Activated effector memory CD4-positive, alpha-beta T cell treated with Interleukin-2 at 50 U/mL for 16 hours (primary cell): ENCODE results near the gene LDLRAD3.

Source experiments
- DNase-seq: peaks from one replicate; pipeline ENCODE4 v3.0.0-alpha.2; 2020

The LDLRAD3 gene

DNA sequence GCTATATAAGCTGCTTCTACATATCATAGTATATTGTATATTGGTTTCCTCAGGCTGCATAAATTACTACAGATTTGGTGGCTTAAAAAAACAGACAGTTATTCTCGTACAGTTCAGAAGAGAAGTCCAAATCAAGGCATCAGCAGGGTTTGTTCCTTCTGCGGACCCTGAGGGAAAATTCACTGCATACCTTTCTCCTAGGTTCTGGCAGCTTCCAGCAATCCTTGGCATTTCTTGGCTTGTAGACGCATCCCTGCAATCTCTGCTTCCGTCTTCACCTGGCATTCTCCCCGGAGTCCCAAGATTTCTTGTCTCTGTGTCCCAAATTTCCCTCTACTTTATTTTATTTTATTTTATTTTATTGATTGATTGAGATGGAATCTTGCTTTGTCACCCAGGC lies 202.6 kb downstream of the LDLRAD3 start:
- no peak for DNase-seq

DNA sequence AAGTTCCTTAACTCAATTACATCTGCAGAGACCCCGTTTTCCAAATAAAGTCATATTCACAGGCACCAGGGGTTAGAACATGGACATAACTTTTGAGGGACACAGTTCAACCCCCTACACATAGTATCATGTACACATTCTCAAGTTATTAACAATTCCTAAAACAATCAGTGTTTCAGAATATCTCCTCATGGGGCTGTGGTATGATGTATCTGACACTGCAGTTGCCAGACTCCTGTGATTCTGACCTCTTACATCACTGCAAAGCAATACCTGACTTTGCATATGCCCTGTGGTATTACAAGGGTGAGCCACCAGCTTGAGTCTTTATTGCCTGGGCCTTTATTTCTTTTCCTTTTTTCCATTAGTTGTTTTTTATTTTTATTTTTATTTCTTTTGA lies 203.6 kb downstream of the LDLRAD3 start:
- DNase-seq, result no peak

- DNase-seq, result no peak
These were observed 204.8 kb downstream of the LDLRAD3 start for GRCh38 chr11:36148701-36149100.

DNA sequence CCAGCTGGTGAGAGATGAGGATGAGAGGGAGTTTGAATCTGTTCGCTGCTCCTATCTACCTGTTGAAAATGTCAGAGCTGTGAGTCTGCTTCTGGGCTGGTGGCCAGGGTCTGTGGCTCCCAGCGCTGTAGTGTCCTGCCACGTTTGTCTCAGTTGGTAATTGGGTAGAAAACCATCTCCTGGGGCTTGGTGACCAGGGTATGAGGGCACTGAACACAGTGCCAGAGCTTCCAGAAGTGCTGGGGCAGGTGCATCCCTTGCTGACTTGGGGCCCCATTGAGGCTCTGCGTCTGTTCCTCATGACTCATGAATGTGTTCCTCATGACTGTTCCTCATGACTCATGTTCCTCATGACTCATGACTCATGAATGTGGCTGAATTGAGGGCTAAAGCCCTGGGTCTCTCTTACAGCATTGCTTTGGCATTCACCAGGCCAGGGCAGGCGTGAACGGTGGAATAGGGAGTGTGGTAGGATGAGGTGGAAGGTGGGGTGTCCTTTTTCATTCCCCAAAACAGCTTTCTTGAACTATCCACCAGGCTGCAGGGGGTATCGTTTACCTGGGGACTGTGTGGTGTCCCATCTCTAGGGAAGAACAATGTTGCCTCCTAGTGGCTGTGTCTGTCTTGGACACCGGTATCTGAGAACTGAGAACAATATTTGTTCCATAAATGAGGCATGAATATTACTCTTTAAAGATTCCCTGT lies 205.8 kb downstream of the LDLRAD3 start:
- DNase-seq, result no peak

DNA sequence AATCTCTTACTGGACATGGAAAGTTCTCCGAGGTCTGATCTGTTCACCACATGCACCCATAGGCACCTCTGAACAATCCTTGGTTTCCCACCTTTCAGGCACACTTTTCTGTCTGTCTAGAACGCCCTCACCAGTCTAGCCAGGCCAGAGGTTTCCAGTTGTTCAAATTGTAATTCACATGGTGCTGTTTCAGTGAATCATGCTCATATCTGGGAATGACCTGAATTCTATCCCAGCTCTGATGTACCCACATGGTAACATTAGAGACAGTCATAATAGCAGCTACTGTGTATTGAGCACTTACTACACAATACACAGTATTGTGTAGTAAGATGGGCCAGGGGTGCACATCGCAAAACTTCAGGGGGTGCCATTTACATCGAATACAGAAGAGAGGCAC lies 207.1 kb downstream of the LDLRAD3 start:
- no peak for DNase-seq

GRCh38 chr11:36151933-36152580 lies 208.2 kb downstream of the LDLRAD3 start:
- DNase-seq, result no peak

- no peak for DNase-seq
These were observed 209.7 kb downstream of the LDLRAD3 start for GRCh38 chr11:36153551-36153950.

- DNase-seq, result no peak
These were observed 211.3 kb downstream of the LDLRAD3 start for GRCh38 chr11:36155124-36155561.

GRCh38 chr11:36155770-36156160 lies 211.9 kb downstream of the LDLRAD3 start:
- DNase-seq, result no peak

DNA sequence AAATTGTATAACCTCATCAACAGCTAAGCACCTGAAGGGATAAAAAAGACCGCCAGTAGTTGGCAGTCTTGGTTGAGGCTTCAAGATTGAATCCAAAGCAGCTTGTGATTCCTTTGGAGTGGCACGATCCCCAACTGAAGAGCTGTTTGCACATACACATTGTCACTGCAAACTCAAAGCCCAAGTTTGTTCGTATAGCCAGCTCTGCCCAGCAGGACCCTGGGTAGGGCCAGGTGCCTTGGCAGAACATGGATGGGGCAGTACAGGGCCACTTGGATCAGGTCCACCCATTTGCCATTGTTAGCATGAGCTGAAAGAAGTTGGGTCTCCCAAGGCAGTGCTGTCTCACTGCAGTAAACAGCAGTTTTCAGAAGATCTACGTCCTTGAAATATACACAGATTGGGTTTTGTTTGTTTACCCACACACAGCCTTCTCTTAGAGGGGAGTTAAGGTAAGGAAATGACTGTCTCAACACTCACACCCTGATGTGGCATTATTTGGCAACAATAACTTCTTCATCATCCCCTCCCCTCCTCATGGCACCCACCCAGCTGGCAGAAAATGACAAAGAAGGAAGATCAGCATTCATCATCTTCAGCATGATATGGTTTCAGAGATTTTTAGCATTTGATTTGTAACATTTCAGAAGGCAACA lies 212.4 kb downstream of the LDLRAD3 start:
- no peak for DNase-seq

DNA sequence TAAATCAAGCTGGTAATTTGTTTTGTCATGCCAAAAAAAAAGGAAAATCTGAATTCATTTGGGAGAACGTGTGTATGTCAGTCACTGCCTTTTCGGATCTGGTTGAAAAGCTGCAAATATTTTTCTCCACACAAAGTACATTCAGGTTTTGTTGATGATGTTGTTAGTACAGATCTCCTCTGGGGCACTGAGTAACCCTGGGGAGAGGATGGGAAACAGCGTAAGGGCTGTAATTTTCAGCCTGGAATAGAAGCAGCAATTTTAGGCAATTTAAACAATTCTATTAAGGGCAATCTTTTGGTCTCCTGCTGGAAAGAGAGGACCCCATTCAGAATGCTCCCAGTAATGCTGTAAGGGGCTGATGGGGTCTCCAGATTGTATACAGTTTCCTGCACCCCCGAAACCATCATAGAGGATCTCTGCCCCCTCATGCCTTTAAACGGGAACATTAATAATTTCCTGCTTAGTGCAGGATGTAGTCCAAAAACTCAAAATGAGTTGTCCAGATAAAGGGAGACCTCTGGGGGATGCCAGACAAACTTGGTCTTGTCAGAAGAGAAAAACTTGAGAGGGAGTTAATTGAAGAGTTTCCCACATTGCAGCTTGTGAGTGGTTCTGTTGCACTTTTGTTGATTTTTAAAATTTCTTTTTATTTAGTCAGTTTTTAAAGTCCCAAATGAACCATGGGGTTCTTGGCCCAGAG lies 213.1 kb downstream of the LDLRAD3 start:
- DNase-seq, result no peak

DNA sequence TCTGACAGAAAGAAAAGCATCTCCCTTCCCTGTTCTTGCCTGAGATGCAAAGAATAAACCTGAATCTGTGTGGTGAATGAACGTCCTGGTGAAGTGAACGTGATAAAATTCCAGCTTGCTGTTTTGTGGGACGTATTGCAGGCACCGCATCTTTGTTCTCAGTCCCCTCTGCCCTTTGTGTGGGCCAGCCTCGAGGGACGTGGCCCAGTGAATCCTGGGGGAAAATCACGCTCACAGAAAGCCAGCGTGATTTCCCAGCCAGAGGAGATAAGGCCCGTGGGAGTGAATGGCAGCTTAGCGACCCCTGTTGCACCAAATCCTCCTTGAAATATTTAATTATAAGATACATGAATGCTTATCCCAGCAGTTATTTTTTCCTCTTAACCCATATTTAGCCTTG lies 216.2 kb downstream of the LDLRAD3 start:
- no peak for DNase-seq

DNA sequence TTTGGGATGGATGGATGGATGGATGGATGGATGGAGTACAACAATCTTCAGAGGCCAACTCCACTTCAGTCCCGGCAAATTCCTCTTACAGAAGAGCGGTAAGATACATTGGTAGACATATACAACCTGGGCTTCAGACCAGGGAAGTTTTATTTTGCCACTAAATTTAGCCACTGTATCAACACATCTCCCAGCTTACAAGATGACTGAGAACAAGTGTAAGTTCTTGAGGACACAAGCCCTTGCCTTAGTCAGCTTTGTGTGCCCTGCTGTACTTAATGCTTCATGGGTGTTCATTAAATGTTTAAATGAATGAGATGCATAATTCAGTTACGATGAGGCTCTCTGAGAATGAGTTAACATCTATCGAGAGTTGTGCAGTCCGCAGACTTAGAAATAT lies 217.7 kb downstream of the LDLRAD3 start:
- no peak for DNase-seq

DNA sequence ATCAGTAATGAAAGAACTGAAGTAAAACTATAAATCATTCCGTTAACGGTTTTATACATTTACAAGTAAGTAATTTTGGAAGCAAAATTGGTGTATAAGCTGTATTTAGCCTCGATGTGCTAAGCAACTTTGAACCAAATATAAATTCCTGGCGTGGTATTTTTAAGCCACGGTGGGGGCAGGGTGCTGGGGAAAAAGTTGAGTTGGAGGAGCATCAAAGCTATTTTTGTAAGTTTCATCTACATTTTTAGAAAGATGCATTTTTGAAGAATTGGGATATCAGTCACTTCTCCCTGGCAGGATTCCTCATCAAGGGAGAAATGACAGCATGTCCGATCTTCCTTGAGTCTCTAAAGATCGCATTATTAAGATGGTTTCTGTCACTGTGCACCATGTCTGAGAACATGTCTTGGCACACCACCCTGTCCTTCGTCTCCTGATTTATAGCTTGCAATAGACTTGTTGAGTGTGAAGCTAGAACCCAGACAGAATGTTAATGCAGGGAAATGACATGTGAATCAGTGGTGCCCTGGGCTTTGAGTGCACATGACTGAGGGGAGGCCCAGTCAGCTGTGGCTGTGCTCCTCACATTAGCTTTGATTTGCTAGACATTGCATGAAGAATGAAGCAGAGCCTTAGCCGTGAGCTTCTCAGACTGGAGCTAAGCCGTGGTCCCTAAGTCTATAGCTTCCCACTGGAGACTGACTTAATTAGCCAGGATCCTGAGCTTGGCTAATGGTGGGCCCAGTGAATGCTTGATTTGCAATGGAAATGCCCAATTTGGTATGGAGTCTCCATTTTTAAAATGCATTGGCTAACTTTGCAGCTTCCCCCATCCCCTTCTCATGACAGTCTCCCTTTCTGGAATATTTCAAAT lies 218.4 kb downstream of the LDLRAD3 start:
- no peak for DNase-seq

GRCh38 chr11:36162883-36163434 lies 219.1 kb downstream of the LDLRAD3 start:
- no peak for DNase-seq

GRCh38 chr11:36164506-36165250 lies 220.8 kb downstream of the LDLRAD3 start:
- DNase-seq, result no peak

DNA sequence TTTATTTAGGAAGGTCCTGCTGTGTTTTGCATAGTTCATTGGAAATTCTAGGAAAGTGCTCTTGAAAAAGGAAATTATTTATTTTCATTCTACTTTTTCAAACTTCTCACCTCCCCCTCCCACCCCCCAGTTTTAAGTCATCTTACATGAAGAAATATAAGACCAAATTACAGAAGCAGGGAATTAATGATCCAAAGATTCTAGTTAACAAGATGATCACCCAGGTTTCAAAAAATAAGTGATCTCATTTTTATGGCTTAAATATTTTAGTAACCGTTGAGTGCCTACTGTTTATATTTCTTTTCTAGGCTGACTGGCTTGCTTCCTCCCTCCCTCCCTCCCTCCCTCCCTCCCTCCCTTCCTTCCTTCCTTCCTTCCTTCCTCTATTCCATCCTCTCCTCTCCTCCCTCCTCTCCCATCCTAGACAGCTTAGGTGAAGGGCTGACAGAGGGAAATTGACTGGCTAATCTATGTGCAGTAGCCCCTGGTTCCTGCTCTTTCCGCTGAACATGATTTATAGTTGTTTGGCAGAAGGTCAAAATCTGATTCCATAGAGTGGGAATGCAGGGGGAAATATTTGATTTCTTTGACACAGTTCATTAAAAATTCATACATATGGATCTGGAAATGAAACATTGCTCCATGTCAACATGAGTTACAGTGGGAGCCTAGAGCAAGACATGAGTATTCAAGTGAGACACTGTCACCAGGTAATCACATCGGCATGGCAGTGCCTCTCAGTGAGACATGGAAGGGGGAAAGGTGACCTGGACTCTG lies 221.9 kb downstream of the LDLRAD3 start:
- no peak for DNase-seq

GRCh38 chr11:36167073-36167472 lies 223.2 kb downstream of the LDLRAD3 start:
- no peak for DNase-seq

DNA sequence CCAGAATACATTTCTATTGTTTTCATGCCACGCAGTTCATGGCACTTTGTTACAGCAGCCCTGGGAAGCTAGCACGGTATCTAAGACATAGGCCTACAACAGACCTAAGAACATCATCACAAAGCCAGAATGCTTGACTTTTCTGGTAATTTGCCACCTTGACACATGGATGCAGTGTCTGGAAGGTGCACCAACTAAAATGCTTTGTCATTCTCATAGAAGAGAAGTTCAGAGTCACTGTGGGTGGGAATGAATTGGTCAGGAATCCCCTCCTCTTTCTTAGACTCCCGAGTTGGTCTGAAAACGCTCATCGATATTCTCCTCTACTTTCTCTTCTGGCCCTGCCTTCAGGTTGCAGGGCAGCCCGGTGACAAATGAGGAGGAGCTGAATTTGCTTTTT lies 223.9 kb downstream of the LDLRAD3 start:
- no peak for DNase-seq

GRCh38 chr11:36177836-36178235 lies 234.0 kb downstream of the LDLRAD3 start:
- DNase-seq, result no peak
